ENCODE data around the gene IGFALS. TPM values are rescaled to one million over a fixed set of nuclear protein-coding genes. Genes with fewer than 3 reads are reported as not detected.

Gene IGFALS
- total and polyA plus RNA-seq, 2 of the 4 experiments (the other 2 are of a cell fraction), result not detected

GRCh38 chr16:1752853-1753252 lies 40.7 kb downstream of the IGFALS start:
- no peak overlapping the region for H3K4me2 ChIP-seq (ENCODE audit: low read depth, low read length)
- intact Hi-C loops (cut with micrococcal nuclease) (no loop called here), in situ Hi-C loops (cut with MboI; ENCODE audit: low sequenced_read_pairs) (no loop called here), dilution Hi-C loops (cut with HindIII; ENCODE audit: low sequenced_read_pairs, unreplicated experiment) (no loop called here)
- no peak overlapping the region for H3K27ac ChIP-seq (ENCODE audit: insufficient read depth, low read length)
- H3K36me3 ChIP-seq (ENCODE audit: control insufficient read depth, insufficient read depth, low read length), result peaks cover 59% of the 10 kb centered on the region
- H3K9ac ChIP-seq (ENCODE audit: low read depth, low read length), result no peak overlapping the region
- H2BK20ac ChIP-seq (ENCODE audit: low read depth, low read length), result no peak overlapping the region
- no peak overlapping the region for H2BK15ac ChIP-seq (ENCODE audit: low read depth, low read length)
- no peak overlapping the region for H4K8ac ChIP-seq (ENCODE audit: low read depth in 2 of 2, low read length in 2 of 2)
- H4K20me1 ChIP-seq (ENCODE audit: insufficient read depth, low read length), result peaks cover 4% of the 10 kb centered on the region; the same call in 1 of the 2 replicates
- ATAC-seq (ENCODE audit: low read depth), result no peak
- H2AK9ac ChIP-seq (replicated peaks; ENCODE audit: low read depth, low read length, poor library complexity), result peak overlapping the region; percentile 55
- H4K91ac ChIP-seq (ENCODE audit: insufficient read depth, low read depth, low read length), result no peak overlapping the region
- no peak overlapping the region for H3K14ac ChIP-seq (replicated peaks; ENCODE audit: low read depth, low read length)
- no peaks in the 10 kb centered on the region for H3K9me3 ChIP-seq (ENCODE audit: control insufficient read depth, insufficient read depth, low read length)
- ChIA-PET CTCF (no interaction called here), POLR2A (ENCODE audit: unreplicated experiment) (no interaction called here)
- H3K18ac ChIP-seq (ENCODE audit: low read depth, low read length), result no peak overlapping the region
- TF ChIP-seq, protein P1, sequence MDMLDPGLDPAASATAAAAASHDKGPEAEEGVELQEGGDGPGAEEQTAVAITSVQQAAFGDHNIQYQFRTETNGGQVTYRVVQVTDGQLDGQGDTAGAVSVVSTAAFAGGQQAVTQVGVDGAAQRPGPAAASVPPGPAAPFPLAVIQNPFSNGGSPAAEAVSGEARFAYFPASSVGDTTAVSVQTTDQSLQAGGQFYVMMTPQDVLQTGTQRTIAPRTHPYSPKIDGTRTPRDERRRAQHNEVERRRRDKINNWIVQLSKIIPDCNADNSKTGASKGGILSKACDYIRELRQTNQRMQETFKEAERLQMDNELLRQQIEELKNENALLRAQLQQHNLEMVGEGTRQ (IDR thresholded peaks at IDR 0.05; ENCODE audit: low read depth, low read length), result no peak
- TF ChIP-seq NFE2L2 (IDR thresholded peaks at IDR 0.05; ENCODE audit: low read depth, low read length) (no peak), ELK1 (IDR thresholded peaks at IDR 0.05; ENCODE audit: borderline replicate concordance, low read depth, low read length) (no peak), FOS (IDR thresholded peaks at IDR 0.05; ENCODE audit: low read depth, low read length) (no peak), RCOR1 (IDR thresholded peaks at IDR 0.05; ENCODE audit: insufficient replicate concordance, low read length) (no peak), MXI1 (IDR thresholded peaks at IDR 0.05; ENCODE audit: borderline replicate concordance, low read depth, low read length) (no peak), MAFK (IDR thresholded peaks at IDR 0.05; ENCODE audit: low read depth, low read length) (no peak), RFX5 (IDR thresholded peaks at IDR 0.05; ENCODE audit: low read depth, low read length) (no peak), CTCF (conservative IDR thresholded peaks at IDR 0.05; ENCODE audit: low read depth, low read length) (no peak), SMC3 (IDR thresholded peaks at IDR 0.05; ENCODE audit: low read depth, low read length) (no peak), BHLHE40 (IDR thresholded peaks at IDR 0.05; ENCODE audit: low read depth, low read length) (no peak)
- 100% methylated on average over 3 of the region's 14 CpGs; no CpG with 5 or more reads in 1 of the 2 experiments for WGBS, 2 experiments (ENCODE audit: extremely low coverage in 2 of 2, insufficient read length in 1 of 2)
- H4K5ac ChIP-seq (ENCODE audit: low read depth, low read length), result no peak overlapping the region
- H2AFZ ChIP-seq (replicated peaks; ENCODE audit: low read length, poor library complexity), result no peak overlapping the region
- peaks cover 6% of the 10 kb centered on the region; the same call in 1 of the 2 replicates for H3K9me1 ChIP-seq (ENCODE audit: insufficient read depth, low read length)
- no peak overlapping the region for H2BK120ac ChIP-seq (ENCODE audit: low read depth, low read length)
- DNase-seq, result no peak
- no TSS peak for BruUV-seq (replicated peaks)
- H3K56ac ChIP-seq (ENCODE audit: extremely low read depth, insufficient read depth, low read length), result no peak overlapping the region
- H2AK5ac ChIP-seq (ENCODE audit: low read depth, low read length), result no peak overlapping the region
- H3K79me1 ChIP-seq (ENCODE audit: low read depth in 1 of 2, low read length in 2 of 2), result peaks cover 12 to 30% of the 10 kb centered on the region in 2 experiments; a peak in 2 of 4 replicates
- H3K23ac ChIP-seq (ENCODE audit: low read depth, low read length), result no peak overlapping the region
- H2BK5ac ChIP-seq (ENCODE audit: low read depth, low read length, poor library complexity, severe bottlenecking), result no peak overlapping the region
- H3K4me3 ChIP-seq (ENCODE audit: insufficient read depth, low read depth, low read length), result no peak overlapping the region
- H3K4me1 ChIP-seq (ENCODE audit: control insufficient read depth, insufficient read depth, low read length), result no peaks in the 10 kb centered on the region
- H3K27me3 ChIP-seq (ENCODE audit: control insufficient read depth, insufficient read depth, low read length), result no peaks in the 10 kb centered on the region
- H3K4ac ChIP-seq (ENCODE audit: low read depth, low read length), result no peak overlapping the region
